Limb (tissue), 2 donors: Measurements from ENCODE around the gene SLC34A3.
A peak's percentile ranks its signal among the peaks of the same experiment; 100 is the strongest.

Experiments used
- DNase-seq, 2 donors: peaks; one replicate each; pipeline ENCODE4 v3.0.0-alpha.2; 2016; ENCODE audit errors: extremely low spot score in 2 of 2

The SLC34A3 gene

GRCh38 chr9:137195525-137196220, 35.0 kb upstream of the SLC34A3 start:
- DNase-seq: no peak

GRCh38 chr9:137198051-137198901, 32.4 kb upstream of the SLC34A3 start:
- no peak for DNase-seq

- no peak for DNase-seq
These were observed 31.8 kb upstream of the SLC34A3 start for GRCh38 chr9:137198902-137199283.

GRCh38 chr9:137199411-137200121, 31.1 kb upstream of the SLC34A3 start:
- DNase-seq: no peak

- DNase-seq: peak; percentile 97
These were observed 30.1 kb upstream of the SLC34A3 start, which contains the start of gene TPRN for GRCh38 chr9:137200311-137201204. TPRN (minus strand) TSS chr9:137200741; CDS start chr9:137200711, 30 bp downstream.

GRCh38 chr9:137201205-137201868, 29.4 kb upstream of the SLC34A3 start:
- no peak for DNase-seq

GRCh38 chr9:137202966-137203365, 27.7 kb upstream of the SLC34A3 start:
- DNase-seq: no peak

- DNase-seq: no peak
These were observed 26.0 kb upstream of the SLC34A3 start for GRCh38 chr9:137204731-137205125.

GRCh38 chr9:137205126-137206069, 25.3 kb upstream of the SLC34A3 start, which contains the start of the genes NDOR1 and TMEM203:
NDOR1 (plus strand) TSS chr9:137205700; CDS start chr9:137205778, 78 bp downstream.
TMEM203 (minus strand) TSS chr9:137205648; CDS start chr9:137205414, 234 bp downstream.
- peak; percentile 84 to 96 for DNase-seq

- no peak for DNase-seq
These were observed 24.1 kb upstream of the SLC34A3 start for GRCh38 chr9:137206602-137207001.

GRCh38 chr9:137211532-137211931, 19.2 kb upstream of the SLC34A3 start:
- no peak for DNase-seq

GRCh38 chr9:137212520-137212919, 18.2 kb upstream of the SLC34A3 start:
- DNase-seq: no peak

- DNase-seq: no peak
These were observed 17.3 kb upstream of the SLC34A3 start for GRCh38 chr9:137213160-137214060.

GRCh38 chr9:137214620-137215019, 16.1 kb upstream of the SLC34A3 start:
- DNase-seq: no peak

GRCh38 chr9:137215196-137215986, 15.3 kb upstream of the SLC34A3 start:
- no peak for DNase-seq

- DNase-seq: no peak
These were observed 14.3 kb upstream of the SLC34A3 start for GRCh38 chr9:137216188-137216965.
